Adrenal gland (tissue), 12 donors: ENCODE measurements around the gene WWOX. TPM values are rescaled to one million over a fixed set of nuclear protein-coding genes. Genes with fewer than 3 reads are reported as not detected.

ENCODE experiments used
- DNase-seq, 7 donors: peaks; one replicate each; pipeline ENCODE4 v3.0.0-alpha.2; 2019 to 2020
- H3K27ac ChIP-seq, 5 donors: fragments of 200-600 bp; sonication (generic) in 4 of 5; 1 replicate in 3 of 5; 2 replicates in 2 of 5; pipeline versions ENCODE4 v1.5.1 to v1.8.0; 2016 to 2020; ENCODE audit warnings: mild to moderate bottlenecking in 1 of 5
- H3K27me3 ChIP-seq: fragments of 200-600 bp; 2 replicates; pipeline ENCODE4 v1.8.0; 2021
- H3K36me3 ChIP-seq, 2 donors: fragments of 200-600 bp; replicated peaks in 1 of 2; 1 replicate in 1 of 2; 2 replicates in 1 of 2; pipeline versions ENCODE4 v1.5.1 to v1.8.0; 2018 to 2022
- H3K4me1 ChIP-seq, 2 donors: fragments of 200-600 bp; replicated peaks in 1 of 2; 1 replicate in 1 of 2; 2 replicates in 1 of 2; pipeline versions ENCODE4 v1.5.1 to v1.8.0; 2018 to 2021
- H3K4me3 ChIP-seq, 4 donors: fragments of 200-600 bp; sonication (generic) in 3 of 4; one replicate each; pipeline ENCODE4 v1.5.1; 2016 to 2018
- H3K9me3 ChIP-seq, 3 donors: fragments of 200-600 bp; sonication (generic) in 1 of 3; replicated peaks in 1 of 3; 1 replicate in 2 of 3; 2 replicates in 1 of 3; pipeline versions ENCODE4 v1.5.1 to v1.8.0; 2016 to 2021
- CTCF ChIP-seq, 6 experiments: fragments of 450-650 bp in 4 of 6; fragments of 200-600 bp in 2 of 6; sonication (generic) in 1 of 6; IDR thresholded peaks; 1 replicate in 5 of 6; 2 replicates in 1 of 6; pipeline versions ENCODE4 v1.5.1 to v1.8.0; 2016 to 2021; ENCODE audit warnings: antibody characterized with exemption in 6 of 6, mild to moderate bottlenecking in 2 of 6, moderate library complexity in 1 of 6
- POLR2A ChIP-seq, 2 donors: fragments of 450-650 bp; IDR thresholded peaks; one replicate each; pipeline ENCODE4 v1.6.1; 2017; ENCODE audit warnings: antibody characterized with exemption in 2 of 2, mild to moderate bottlenecking in 2 of 2, moderate library complexity in 1 of 2
- WGBS, 4 donors: extraction: QIAGEN DNeasy Blood & Tissue Kit in 2 of 4; methylation state at CpG; one replicate each; pipeline versions ENCODE4 v1.1.5 to v1.1.7; 2013 to 2017; 5-methylcytosine and 5-hydroxymethylcytosine counted together
- intact Hi-C, 2 donors: fragments of 100-400 bp; cut with DNase I; formaldehyde crosslinking; loops; one replicate each; pipeline versions ENCODE4 v1.14.1 to v1.15.0; 2022 to 2023
- polyA plus RNA-seq, 3 donors: library from polyadenylated mRNA; stranded (reverse); fragments of 200-250 nt in 2 of 3; fragments of 350-450 nt in 1 of 3; fragmentation: Illumina TruSeq in 1 of 3; extraction: RNeasy Lipid Tissue Mini Kit (QIAGEN cat#74804) in 1 of 3; gene quantifications; one replicate each; pipeline ENCODE4 v1.2.3, GENCODE V29; 2013 to 2014
- total RNA-seq, 9 donors: library from RNA; depleted of rRNA in 4 of 9; stranded (reverse); fragments of >200 nt in 4 of 9; fragments of 120-200 nt in 1 of 9; fragmentation: NEBNext Ultra II Directional in 1 of 9; extraction: Animal tissue kit (Norgen Biotek cat#: 25700) in 1 of 9; gene quantifications; one replicate each; pipeline versions ENCODE4 v1.1.0 to v1.2.4, GENCODE V29; 2013 to 2023
- donor health status: healthy with polysubstance abuse.
- donor health status: Bipolar disorder and iron deficiency.
- donor health status: DM: yes; HTN: yes; CAD: no.
- donor health status: DM: no; HTN: no; CAD: no.
- donor health status: DM: no; HTN: no; CAD: no.
- donor health status: DM: yes; HTN: yes; CAD: no.

The WWOX gene
- total and polyA plus RNA-seq, 12 donors: 11.8 to 74.6 (median 20.5) TPM

GRCh38 chr16:78428193-78428592 is 328.7 kb downstream of the WWOX start:
- no peaks in the 10 kb centered on the region for H3K9me3 ChIP-seq
- no peaks in the 10 kb centered on the region for H3K36me3 ChIP-seq
- no peak overlapping the region for H3K4me3 ChIP-seq
- TF ChIP-seq CTCF (IDR thresholded peaks at IDR 0.05) (no peak), POLR2A (IDR thresholded peaks at IDR 0.05) (no peak)
- no peaks in the 10 kb centered on the region for H3K4me1 ChIP-seq
- WGBS, 4 donors: 55 to 66% (median 60%) methylated on average over 3 of the region's 3 CpGs
- intact Hi-C loops: no loop called here
- DNase-seq: peak in 4 of 7 donors; percentile 9 to 59 (median 16)
- no peaks in the 10 kb centered on the region for H3K27me3 ChIP-seq
- H3K27ac ChIP-seq: no peak overlapping the region

DNA sequence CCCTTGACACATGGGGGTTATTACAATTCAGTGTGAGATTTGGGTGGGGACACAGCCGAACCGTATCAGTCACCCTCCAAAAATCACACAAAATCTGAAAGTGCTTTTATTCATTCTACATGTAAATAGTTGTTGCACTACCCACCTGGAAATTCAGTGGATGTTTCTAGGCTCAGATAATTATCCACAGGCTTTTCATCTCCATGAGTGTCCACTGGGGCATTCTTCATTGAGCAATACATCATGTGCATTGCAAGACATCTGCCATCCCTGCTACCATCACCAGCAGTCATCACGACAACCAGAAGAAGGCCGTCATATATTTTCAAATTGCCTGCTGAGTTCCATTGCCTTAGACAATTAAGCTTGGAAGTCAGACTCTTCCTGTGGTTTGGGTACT is 330.8 kb downstream of the WWOX start:
- H3K36me3 ChIP-seq: no peaks in the 10 kb centered on the region
- H3K4me1 ChIP-seq: no peaks in the 10 kb centered on the region
- no peak for DNase-seq
- no peaks in the 10 kb centered on the region for H3K27me3 ChIP-seq
- WGBS, 4 donors: 68 to 98% (median 96%) methylated on average over 4 of the region's 4 CpGs
- intact Hi-C loops: no loop called here
- H3K27ac ChIP-seq: no peak overlapping the region
- H3K4me3 ChIP-seq: no peak overlapping the region
- no peak for TF ChIP-seq CTCF (IDR thresholded peaks at IDR 0.05)
- TF ChIP-seq POLR2A (IDR thresholded peaks at IDR 0.05): no peak
- H3K9me3 ChIP-seq: no peaks in the 10 kb centered on the region

DNA sequence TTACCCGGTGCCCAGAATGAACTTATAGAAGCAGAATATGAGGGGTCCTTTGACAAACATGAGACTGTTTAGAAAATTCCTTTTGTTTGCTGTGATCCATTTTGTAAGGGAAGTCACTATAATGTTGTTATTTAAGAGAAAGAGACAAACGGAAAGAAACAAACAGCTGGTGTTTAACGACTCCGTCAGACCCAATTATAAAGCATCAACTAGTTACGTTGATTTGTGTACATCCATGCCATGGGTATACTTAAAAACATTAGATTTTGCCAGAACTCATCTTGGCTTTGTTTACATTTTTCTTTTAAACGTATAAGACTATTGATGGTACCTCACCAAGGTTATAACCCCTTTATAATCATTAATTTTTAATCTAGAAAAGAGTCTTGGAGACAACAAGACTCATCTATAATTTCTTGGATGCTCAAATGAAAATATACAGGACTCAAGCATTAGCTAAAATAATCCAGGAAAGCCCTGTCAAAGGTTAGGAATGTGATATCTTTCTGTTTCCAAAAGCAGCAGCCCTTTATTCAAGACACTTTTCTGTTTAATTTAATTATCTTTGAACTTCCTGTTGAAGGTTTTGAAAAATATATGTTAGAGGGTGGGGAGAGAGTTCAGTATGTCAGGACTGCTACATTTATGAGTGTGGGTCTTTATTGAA is 331.7 kb downstream of the WWOX start:
- 86 to 88% (median 87%) methylated on average over 6 of the region's 6 CpGs for WGBS, 4 donors

DNA sequence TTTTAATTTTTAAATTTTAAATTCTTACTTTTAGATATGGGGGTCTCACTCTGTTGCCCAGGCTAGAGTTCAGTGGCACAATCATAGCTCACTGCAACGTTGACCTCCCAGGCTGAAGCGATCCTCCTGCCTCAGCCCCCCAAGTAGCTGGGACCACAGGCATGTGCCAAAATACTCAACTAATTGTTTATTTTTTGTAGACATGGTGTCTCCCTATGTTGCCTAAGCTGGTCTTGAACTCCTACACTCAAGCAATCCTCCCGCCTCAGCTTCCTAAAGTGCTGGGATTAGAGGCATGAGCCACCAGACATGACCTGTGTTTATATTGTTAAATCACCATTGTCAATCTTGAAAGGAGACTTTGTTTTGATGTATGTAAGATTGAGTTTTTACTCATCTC is 332.2 kb downstream of the WWOX start:
- 92 to 97% (median 93%) methylated on average over 3 of the region's 3 CpGs for WGBS, 4 donors
- no peaks in the 10 kb centered on the region for H3K4me1 ChIP-seq
- no peaks in the 10 kb centered on the region for H3K27me3 ChIP-seq
- H3K36me3 ChIP-seq: no peaks in the 10 kb centered on the region
- H3K27ac ChIP-seq: no peak overlapping the region
- H3K9me3 ChIP-seq: no peaks in the 10 kb centered on the region
- no peak for DNase-seq
- TF ChIP-seq CTCF (IDR thresholded peaks at IDR 0.05) (no peak), POLR2A (IDR thresholded peaks at IDR 0.05) (no peak)
- no peak overlapping the region for H3K4me3 ChIP-seq
- intact Hi-C loops: no loop called here

More for the DNA sequence above, 331.7 kb downstream of the WWOX start:
- H3K27ac ChIP-seq: no peak overlapping the region
- no peaks in the 10 kb centered on the region for H3K9me3 ChIP-seq
- no peaks in the 10 kb centered on the region for H3K36me3 ChIP-seq
- TF ChIP-seq POLR2A (IDR thresholded peaks at IDR 0.05): no peak
- no peak for TF ChIP-seq CTCF (IDR thresholded peaks at IDR 0.05)
- intact Hi-C loops: no loop called here
- no peak for DNase-seq
- H3K4me3 ChIP-seq: no peak overlapping the region
- H3K4me1 ChIP-seq: no peaks in the 10 kb centered on the region
- no peaks in the 10 kb centered on the region for H3K27me3 ChIP-seq
